SU-DHL-6 (cell line): ENCODE data around the gene HES4.

Source experiments
- EZH2phosphoT487 ChIP-seq: fragments of 200-600 bp; sonication (generic), shearing (Covaris generic); conservative IDR thresholded peaks from 2 replicates; pipeline ENCODE4 v1.6.1; 2018; ENCODE audit warnings: mild to moderate bottlenecking, antibody characterized with exemption, low read length, moderate library complexity, mixed read lengths
- TF ChIP-seq, protein P1 (sequence below): fragments of 200-600 bp; sonication (generic); IDR thresholded peaks from one replicate; pipeline ENCODE4 v1.5.1; 2017; ENCODE audit warnings: antibody characterized with exemption, mild to moderate bottlenecking, low read length, moderate library complexity; ENCODE audit not compliant: insufficient read depth, poor library complexity, severe bottlenecking

DNA sequence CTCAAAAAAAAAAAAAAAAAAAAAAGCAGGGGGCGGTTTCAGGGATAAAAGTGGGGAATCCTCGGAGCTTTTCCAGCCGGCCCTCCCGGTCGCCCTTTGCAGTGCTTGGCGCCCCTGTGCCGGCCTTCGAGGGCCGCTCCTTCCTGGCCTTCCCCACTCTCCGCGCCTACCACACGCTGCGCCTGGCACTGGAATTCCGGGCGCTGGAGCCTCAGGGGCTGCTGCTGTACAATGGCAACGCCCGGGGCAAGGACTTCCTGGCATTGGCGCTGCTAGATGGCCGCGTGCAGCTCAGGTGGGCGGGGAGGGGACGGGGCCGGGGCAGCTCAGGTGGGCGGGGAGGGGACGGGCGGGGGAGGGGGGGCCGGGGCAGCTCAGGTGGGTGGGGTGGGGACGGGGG lies 48.9 kb upstream of the HES4 start:
- TF ChIP-seq, protein P1, sequence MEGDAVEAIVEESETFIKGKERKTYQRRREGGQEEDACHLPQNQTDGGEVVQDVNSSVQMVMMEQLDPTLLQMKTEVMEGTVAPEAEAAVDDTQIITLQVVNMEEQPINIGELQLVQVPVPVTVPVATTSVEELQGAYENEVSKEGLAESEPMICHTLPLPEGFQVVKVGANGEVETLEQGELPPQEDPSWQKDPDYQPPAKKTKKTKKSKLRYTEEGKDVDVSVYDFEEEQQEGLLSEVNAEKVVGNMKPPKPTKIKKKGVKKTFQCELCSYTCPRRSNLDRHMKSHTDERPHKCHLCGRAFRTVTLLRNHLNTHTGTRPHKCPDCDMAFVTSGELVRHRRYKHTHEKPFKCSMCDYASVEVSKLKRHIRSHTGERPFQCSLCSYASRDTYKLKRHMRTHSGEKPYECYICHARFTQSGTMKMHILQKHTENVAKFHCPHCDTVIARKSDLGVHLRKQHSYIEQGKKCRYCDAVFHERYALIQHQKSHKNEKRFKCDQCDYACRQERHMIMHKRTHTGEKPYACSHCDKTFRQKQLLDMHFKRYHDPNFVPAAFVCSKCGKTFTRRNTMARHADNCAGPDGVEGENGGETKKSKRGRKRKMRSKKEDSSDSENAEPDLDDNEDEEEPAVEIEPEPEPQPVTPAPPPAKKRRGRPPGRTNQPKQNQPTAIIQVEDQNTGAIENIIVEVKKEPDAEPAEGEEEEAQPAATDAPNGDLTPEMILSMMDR, result no peak
- TF ChIP-seq EZH2phosphoT487, result no peak
